ENCODE results near the gene ARMH3.

Gene ARMH3

DNA sequence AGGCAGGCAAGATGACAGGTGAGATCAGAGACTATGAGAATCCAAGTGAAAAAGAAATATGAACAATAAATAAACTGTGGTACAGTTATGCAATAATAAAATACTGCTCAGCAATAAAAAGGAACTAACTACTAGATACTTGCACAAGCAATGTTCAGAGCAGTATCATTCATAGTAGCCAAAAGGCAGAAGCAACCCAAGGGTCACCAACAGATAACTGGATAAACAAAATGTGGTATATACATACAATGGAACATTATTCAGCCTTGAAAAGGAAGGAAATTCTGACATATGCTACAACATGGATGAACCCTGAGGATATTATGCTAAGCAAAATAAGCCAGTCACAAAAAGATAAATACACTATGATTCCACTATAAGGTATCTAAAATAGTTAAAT, 135.4 kb downstream of the ARMH3 start:
- in situ Hi-C loops (cut with HindIII; ENCODE audit: low pct_ligation_motif_present, low pct_unique_long_range_greater_than_20kb, low sequenced_read_pairs): no loop called here
- DNase-seq: no peak

DNA sequence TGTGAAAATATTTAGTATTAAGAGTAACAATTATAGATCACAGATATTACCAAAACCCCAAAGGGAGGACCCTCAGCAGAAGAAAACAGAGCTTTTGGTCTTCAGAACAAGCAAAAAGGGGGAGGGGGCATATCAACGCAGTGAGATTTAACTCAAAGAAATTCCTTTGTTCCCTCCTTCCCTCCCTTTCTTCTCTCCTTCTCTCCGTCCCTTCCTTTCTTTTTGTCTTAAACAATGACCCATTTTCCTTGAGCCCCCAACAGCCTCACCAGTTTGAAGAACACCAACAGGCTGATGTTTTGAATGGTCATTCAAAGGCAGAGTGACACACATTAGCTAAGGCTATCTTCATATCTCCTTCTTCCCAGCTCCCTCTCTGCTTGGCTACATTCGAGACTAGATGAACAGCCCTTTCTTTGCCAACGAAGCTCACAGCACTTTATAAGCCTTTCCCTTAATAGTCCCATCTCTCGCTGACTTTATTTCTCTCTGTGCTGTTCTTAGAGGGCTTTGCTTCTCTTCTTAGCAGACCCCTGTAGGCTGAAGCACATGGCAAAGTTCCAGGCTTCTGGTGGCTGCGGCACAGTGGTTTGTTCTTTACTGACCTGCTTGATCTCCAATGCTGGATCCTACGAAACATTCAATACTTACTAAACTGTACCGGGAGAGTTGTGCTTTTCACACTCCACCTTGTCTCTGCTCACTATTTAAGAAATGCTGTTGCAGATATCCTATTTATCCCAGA, 136.8 kb downstream of the ARMH3 start:
- DNase-seq: no peak
- in situ Hi-C loops (cut with HindIII; ENCODE audit: low pct_ligation_motif_present, low pct_unique_long_range_greater_than_20kb, low sequenced_read_pairs): no loop called here

DNA sequence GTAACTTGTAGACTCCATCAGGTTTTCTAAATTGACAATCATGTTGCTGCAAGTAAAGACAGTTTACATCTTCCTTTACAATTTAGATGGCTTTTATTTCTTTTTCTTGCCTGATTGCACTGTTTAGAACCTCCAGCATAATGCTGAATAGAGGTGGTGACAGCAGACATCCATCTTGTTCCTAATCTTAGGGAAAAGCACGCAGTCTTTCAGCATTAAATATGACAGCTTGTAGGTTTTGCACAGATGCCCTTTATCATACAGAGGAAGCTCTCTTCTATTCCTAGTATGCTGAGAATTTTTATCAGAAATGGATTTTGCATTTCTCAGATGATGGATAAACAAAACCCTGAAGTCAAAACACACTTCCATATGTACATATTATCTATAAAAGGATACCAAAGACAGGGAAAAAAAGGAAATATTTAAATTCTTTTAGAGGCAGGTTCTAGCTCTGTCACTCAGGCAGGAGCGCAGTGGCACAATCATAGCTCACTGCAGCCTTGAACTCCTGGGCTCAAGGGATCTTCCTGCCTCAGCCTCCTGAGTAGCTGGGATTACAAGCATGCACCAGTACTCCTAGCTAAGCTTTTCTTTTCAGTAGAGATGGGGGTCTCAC, 143.3 kb downstream of the ARMH3 start:
- DNase-seq: no peak
- in situ Hi-C loops (cut with HindIII; ENCODE audit: low pct_ligation_motif_present, low pct_unique_long_range_greater_than_20kb, low sequenced_read_pairs): no loop called here

DNA sequence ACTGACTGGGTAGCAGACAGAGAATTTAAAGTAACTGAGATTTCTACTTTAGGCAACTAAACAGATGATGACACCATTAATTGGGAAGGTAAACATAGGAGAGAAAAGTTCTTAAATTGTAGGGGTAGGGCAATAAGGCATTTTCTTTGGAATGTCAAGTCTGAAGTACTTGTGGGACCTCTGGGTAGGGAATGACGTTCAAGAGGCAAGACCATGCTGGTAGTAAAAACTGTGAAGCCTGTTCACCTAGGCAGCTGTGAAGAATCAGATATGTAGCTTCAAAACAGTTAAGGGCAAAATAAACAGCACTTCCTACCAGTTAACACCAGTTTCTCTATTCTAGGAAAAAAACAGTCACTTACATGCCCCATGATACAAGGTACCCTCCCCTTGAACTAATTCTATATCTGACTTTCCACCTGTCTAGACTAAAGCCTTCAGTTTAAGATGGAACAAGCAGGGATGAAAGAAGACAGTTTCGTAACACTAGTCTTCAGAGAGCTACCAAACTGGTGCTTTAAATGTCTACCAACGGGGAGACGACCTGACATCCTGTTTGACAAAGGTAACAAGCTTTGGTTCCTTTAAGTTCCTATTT, 149.3 kb downstream of the ARMH3 start:
- no peak for DNase-seq
- in situ Hi-C loops (cut with HindIII; ENCODE audit: low pct_ligation_motif_present, low pct_unique_long_range_greater_than_20kb, low sequenced_read_pairs): no loop called here

DNA sequence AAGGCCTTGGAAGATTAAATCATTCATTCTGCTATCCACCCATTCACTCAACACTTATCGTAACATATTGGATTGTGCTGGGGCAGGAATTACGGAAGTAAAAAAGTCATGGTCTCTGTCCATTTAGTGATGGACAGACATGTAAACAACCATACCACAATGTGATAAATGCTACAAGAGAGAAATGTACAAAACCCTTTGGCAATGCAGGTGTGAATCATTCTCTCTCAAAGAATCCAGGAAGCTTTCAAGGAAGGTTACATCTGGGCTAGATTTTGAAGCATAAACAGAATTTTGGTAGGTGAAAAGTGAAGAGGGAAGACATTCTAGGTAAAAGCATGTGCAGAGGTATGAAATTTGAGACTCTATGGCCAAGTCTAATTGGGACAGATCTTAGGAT, 150.7 kb downstream of the ARMH3 start:
- no peak for DNase-seq
- in situ Hi-C loops (cut with HindIII; ENCODE audit: low pct_ligation_motif_present, low pct_unique_long_range_greater_than_20kb, low sequenced_read_pairs): no loop called here

DNA sequence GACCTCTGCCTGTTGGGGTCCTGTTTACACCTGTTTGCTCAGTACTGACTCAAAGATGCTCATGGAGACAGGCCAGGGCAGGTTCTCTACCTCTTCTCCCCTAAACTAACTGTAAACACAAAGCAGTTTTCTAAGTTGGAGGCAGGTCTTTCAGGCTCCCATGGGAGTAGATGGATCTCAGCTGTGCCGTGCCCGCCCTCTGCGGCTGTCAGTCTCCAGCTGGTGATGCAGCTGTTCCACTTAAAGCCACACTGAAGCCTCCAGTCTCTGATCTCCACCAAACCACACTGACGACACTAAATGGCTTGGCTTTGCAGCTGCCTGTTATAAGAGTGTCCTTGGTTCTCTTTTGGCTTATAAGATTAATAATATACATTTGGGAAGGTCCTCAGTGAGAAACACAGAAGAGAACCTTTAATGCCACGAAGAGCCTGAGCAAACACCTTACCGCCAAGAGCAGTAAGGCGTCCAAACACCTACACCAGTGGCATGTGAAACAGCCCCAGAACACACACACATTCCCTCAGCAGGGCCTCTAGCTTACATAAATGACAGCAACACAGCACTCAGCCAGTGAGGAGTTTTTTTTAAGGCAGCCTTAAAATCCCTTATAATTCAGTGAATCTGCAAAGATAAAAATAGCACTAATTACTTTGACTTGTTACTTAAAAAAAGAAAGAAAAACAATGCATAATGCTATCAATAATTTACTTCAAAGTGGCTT, 152.0 kb downstream of the ARMH3 start:
- in situ Hi-C loops (cut with HindIII; ENCODE audit: low pct_ligation_motif_present, low pct_unique_long_range_greater_than_20kb, low sequenced_read_pairs): no loop called here
- DNase-seq: no peak

DNA sequence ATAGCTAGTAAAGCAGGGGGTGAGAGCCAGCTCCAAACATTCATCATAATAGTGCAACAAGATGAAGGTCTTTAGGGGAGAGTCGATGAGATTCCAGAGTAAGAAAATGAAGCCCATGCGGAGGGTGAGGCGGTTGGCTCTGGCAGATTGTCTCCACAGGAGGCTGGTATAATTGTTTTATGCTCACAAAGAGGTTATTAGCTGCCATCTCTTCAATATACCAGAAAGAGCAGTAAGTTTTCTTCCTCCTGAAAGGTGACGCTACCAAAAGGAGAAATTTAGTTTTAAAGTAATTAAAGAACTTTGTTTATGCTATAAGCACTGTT, 153.2 kb downstream of the ARMH3 start:
- in situ Hi-C loops (cut with HindIII; ENCODE audit: low pct_ligation_motif_present, low pct_unique_long_range_greater_than_20kb, low sequenced_read_pairs): no loop called here
- no peak for DNase-seq

DNA sequence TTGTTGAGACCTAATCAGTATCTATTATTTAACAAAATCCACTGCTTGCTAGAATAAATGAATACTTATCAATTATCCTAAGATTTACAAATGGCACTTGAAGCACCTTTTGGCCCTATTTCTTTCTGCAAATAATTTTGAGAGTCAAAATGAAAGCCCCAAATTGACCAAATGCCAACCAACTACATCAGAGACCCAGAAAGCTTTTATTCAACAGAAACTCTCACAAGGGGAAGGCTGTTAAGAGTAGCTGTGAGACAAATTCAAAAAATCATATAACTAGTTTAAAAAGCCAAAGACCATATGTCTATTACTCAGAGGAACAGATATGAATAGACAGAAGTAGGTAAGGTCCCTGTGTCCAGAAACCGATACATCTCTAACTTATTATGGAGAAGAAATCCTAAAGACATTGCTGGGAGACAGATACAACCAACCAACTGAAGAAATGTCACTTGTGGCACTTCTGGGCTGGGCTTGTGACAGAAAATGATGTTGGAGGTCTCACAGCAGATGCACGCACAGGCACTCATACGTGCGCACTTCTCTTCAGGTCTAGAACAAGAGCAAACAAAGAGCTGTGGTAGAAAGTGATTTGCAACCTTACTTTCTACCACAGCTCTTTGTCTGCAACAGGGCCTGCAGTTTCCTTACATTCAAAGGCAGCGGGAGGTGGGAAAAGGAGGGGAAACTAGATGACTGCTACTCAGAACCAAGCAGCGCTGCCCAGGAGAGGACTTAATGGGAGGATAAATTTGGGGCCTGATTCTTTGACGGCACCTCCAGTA, 153.7 kb downstream of the ARMH3 start:
- DNase-seq: no peak
- in situ Hi-C loops (cut with HindIII; ENCODE audit: low pct_ligation_motif_present, low pct_unique_long_range_greater_than_20kb, low sequenced_read_pairs): no loop called here

DNA sequence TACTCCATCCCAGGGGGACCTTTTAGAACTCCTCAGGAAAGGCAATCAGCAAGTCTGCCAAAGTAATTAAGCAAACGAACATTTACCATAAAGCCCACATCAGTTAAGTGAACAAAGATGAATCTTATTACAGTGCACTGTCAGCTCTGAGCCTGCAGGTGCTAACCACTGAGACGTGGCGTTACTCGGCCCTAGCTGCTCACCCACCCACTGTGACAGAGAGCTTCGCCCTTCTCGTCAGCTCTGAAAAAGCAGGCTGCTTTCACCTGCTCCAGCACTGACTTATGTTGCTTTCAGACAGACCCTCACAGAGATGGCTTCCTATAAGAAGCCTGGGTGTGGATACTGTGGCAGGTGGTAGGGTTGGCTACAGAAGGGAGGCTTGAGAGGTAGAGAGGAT, 154.6 kb downstream of the ARMH3 start:
- no peak for DNase-seq
- in situ Hi-C loops (cut with HindIII; ENCODE audit: low pct_ligation_motif_present, low pct_unique_long_range_greater_than_20kb, low sequenced_read_pairs): no loop called here

DNA sequence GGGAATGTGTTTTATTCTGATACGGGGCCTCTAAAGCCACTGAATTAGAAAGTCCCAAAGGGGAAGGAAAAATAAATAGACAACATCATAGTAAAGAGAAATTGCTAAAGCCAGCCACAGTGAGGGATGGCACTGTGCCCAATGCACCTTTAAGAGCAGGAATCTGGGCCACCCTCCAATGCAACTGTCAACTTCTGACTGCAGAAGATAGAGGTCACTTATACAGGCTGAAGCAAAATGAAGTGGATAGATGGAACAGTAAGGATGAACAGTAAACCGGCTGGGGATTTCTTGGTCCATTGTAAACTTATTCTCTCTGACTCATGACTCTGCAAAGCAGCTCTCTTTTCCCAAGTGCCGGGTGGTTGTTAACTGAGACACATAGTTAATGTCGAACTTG, 158.3 kb downstream of the ARMH3 start:
- in situ Hi-C loops (cut with HindIII; ENCODE audit: low pct_ligation_motif_present, low pct_unique_long_range_greater_than_20kb, low sequenced_read_pairs): no loop called here
- peak; percentile 7 for DNase-seq

DNA sequence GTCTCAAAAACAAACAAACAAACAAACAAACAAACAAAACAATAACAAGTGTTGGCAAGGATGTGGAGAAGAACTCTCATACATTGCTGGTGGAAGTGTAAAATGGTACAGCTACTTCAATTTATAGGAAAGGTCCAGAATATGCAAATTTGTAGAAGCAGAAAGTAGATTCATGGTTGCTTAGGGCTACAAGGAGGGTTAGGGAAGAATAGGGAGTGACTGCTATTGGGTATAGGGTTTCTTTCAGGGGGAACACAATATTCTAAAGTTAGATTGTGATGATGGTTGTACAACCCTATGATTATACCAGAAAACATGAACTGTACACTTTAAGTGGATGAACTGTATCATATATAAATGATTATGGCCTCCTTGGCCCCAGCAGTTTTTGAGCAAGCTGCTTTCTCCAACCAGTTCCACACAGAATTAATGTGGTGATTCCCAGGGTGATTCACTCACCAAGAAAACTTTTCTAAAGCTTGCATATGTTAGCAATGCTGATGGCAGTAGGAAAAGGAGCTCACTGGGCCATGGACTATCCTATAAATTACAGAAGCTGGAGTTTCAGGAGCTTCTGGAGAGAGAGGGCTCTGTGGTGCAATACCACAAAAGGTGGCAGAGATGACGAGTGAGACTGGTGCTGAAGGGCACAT, 159.6 kb downstream of the ARMH3 start:
- in situ Hi-C loops (cut with HindIII; ENCODE audit: low pct_ligation_motif_present, low pct_unique_long_range_greater_than_20kb, low sequenced_read_pairs): no loop called here
- no peak for DNase-seq

DNA sequence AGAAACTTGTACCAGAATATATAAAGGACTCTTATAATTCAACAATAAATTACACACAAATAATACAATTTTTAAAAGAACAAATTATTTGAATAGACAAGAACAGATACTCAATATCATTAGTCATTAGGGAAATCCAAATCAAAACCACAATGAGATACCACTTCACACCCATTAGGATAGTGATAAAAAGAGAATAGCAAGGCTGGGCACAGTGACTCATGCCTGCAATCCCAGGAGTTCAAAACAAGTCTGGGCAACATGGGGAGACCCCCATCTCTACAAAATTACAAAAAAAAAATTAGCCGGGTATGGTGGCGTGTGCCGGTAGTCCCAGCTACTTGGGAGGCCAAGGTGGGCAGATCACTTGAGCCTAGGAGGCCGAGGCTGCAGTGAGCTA, 160.2 kb downstream of the ARMH3 start:
- in situ Hi-C loops (cut with HindIII; ENCODE audit: low pct_ligation_motif_present, low pct_unique_long_range_greater_than_20kb, low sequenced_read_pairs): no loop called here
- no peak for DNase-seq

DNA sequence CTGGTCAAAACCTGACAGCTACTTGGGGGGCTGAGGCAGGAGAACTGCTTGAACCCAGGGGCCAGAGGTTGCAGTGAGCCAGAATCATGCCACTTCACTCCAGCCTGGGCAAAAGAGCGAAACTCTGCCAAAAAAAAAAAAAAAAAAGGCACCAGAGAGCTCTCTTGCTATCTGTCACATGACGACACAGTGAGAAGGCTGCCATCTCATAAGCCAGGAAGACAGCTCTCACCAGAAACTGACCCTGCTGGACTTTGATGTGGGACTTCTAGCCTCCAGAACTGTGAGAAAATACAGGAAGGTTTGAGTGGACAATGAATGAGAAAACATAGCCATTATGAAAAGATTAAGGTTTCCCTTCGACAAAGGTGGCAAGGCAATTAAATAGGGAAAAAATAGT, 161.2 kb downstream of the ARMH3 start:
- no peak for DNase-seq
- in situ Hi-C loops (cut with HindIII; ENCODE audit: low pct_ligation_motif_present, low pct_unique_long_range_greater_than_20kb, low sequenced_read_pairs): no loop called here

DNA sequence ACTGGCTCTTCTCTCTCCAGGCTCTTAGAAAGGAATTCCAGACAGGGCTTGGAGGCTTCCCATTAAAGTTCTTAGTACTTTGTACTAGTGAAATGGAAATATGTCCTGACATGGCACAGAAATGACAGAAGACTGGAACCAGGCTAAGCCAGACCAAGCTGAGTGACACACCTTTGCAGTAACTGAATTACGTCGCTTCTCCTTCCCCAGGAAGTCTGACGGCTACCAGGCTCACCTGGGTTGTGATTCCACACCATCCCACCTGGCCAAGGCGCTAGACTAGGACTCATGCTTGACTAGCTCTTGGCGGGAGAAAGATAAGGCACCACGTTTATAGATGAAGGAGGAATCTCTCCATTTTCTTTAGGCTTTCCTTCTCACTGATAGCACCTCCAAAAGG, 161.7 kb downstream of the ARMH3 start:
- in situ Hi-C loops (cut with HindIII; ENCODE audit: low pct_ligation_motif_present, low pct_unique_long_range_greater_than_20kb, low sequenced_read_pairs): no loop called here
- no peak for DNase-seq

DNA sequence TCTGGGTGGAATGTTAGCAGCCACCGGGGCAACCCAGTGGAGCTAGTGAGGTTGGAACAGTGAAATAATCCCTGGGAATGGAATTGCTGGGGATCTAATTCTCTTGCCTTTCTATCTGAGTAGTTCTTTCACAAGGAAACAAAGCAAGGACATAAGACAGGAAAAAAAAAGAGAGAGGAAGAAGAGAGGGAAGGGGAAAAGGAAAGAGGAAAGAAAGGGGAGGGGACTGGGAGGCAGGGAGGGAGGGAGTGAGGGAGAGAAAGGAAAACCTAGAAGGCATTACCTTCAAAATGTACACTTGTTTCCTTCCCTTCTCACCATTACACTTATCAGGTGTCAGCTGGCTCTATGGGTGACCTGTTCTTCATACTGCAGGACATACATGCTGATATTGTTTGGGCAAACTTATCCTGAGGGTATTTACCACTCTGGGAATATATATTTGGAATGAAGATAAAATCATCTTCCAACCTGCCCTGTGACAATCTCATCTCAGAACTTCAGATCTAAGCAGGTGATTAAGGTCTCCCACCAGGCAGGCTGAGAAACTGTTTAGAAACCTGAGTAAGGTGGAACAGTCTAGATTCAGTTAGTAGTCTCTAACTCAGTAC, 162.4 kb downstream of the ARMH3 start:
- DNase-seq: no peak
- in situ Hi-C loops (cut with HindIII; ENCODE audit: low pct_ligation_motif_present, low pct_unique_long_range_greater_than_20kb, low sequenced_read_pairs): no loop called here

DNA sequence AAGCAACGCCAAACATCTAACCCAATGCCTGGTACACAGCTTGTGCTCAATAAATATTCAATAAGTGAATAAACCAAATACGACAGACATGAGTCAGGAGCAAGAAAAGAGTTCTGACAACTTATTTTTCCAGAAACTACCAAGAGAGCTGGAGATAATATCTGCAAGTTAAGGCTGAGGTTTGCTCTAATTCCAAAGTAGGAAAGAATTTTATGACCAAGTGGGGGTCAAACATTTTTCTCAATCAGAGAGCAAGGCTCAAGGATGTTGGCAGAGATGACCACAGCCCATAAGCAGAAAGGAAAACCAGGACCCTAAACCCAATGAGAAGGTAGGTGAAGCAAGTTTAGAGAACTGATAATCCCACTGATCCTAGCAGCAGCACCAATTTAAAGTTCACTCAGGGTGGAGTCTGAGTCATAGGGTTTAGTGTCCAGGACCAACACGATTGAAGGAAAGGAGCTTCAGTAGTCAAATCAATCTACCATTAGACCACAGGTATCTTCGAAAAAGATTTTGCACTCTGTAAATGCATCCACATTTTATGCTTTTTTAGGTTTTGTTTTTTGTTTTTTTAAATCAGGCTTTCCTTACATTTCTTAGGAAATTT, 163.1 kb downstream of the ARMH3 start:
- in situ Hi-C loops (cut with HindIII; ENCODE audit: low pct_ligation_motif_present, low pct_unique_long_range_greater_than_20kb, low sequenced_read_pairs): no loop called here
- DNase-seq: no peak

DNA sequence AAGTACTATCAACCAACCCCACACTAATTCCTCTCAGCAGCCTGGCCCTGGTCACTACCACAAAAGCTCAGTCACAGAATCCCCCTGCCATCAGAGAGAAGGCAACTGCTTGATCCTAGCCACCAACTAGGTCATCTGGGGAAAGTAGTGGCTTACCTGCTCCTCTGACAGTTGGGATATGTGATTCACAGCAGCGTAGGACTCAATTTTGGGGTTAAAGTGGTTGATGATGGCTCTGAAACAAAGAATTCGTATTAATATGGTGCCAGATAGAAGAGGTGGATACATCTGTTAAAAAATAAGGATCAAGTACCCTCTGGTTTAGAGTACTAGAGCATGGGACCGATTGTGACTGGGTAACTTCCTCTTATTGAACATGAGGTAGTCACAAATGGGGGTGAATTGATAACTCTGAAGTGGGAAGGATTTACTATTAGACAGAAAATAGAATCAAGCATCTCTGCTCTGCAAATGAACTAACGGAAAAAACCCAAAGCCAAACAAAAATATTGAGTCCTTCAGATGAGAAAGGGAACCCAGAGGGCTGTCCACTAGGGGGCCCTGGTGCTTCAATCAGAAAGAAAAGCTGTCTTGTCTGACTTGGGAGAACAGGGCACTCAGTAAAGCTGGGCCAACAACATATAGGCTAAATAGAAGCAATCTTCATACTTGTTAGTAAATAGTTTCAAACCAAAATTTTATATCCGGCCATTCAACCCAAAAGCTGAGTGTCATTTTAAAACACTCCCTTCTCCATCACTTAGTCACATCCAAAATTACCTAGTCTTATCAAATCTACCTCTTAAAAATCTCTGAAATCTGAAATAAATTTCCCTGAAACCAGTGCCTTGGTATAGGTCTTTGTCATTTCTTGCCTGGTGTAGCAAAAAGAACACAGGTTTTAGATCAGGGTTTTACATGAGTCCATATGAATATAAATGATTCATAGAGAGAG, 166.4 kb downstream of the ARMH3 start:
- peak; percentile 78 for DNase-seq
- in situ Hi-C loops (cut with HindIII; ENCODE audit: low pct_ligation_motif_present, low pct_unique_long_range_greater_than_20kb, low sequenced_read_pairs): no loop called here
